Measurements from ENCODE around the gene RHOH.

RHOH gene

GRCh38 chr4:40190465-40190864 is 6.4 kb upstream of the RHOH start:
- DNase-seq, result no peak

- DNase-seq, result peak; percentile 91
Observed at GRCh38 chr4:40190880-40191815, 5.7 kb upstream of the RHOH start.

DNA sequence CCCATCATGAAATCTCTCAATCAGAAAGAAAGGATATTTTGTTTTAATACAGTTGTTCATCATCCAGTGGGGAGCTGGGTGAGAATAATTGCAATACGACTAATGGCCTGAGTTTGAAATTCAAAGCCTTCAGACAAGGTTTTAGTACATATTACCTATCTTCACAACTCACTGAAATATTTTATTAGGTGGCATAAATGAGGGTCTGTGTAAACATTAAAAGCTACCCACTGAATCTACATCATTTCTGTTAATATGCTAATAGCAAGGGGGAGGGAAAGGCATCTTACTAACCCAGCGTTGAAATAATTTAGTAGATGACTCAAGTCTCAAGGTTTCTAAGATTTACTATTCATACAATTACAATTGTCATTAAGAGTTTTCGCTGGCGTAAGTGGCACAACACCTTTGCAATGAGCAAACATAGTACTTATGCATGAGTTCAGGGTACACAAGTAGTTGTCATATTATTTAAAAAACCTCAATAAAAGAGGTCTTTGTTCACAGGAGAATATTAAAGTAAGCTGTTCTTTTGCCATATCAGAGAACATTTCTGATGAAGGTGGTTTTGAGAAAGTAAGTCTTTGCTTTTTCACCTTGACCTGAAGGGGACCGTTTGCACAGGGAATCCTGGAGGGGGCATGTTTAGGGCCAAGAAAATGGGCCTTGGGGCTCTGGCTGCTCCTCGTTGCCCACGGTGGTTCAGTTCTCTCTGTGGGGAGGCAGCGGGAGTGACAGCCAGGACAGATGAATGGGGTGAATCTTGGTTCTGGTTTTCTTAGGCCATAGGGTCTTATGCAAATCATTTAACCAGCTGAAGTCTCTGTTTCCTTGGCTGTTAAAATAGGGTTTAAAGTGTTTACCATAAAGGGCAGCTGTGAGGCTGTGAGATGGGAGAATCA is 4.5 kb upstream of the RHOH start:
- DNase-seq, result peak; percentile 40

GRCh38 chr4:40193016-40193571 is 3.7 kb upstream of the RHOH start:
- DNase-seq, result peak; percentile 20

DNA sequence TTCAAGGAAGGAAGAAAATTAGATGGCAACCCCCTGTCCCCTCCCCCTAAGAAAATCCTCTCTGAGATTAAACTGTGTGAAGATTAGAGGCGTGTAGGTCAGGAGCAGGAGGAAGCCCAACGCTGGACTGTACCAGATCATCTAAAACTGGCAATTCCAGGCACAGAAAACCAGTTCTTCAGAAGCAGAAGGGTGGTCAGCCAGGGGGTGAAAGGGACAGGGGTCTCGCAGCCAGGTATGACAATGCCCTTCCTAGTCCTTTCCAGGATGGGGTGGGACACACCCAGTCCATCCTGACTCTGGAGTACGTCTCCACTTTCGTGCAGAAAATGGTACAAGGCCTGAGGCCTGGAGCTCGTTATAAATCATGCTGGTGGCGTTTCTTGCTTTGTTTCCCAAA is 3.3 kb upstream of the RHOH start:
- no peak for DNase-seq

DNA sequence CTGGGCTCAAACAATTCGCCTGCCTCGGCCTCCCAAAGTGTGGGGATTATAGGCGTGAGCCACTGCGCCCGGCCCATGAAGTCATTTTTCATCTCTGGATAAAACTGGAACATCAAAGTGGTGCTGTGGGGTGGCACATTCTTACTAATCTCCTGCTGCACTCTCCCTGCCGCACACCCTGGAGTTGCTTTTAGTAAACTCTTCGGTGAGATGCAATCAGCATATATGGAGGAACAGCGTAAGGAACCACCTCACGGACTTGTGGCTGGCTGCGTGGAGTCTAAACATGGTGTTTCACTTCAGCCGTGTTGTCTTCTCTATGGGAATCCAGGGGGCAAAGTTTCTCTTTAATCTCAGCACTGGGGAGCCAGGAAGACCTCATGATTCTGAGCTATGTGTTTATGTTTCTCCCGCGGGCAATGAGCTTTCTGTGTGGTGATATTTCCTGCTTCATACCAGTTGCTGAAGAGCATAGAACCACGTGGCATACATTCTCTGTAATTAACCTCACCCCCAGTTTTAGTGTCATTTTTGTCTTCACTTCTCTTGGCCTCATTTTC is 2.1 kb upstream of the RHOH start:
- no peak for DNase-seq

DNA sequence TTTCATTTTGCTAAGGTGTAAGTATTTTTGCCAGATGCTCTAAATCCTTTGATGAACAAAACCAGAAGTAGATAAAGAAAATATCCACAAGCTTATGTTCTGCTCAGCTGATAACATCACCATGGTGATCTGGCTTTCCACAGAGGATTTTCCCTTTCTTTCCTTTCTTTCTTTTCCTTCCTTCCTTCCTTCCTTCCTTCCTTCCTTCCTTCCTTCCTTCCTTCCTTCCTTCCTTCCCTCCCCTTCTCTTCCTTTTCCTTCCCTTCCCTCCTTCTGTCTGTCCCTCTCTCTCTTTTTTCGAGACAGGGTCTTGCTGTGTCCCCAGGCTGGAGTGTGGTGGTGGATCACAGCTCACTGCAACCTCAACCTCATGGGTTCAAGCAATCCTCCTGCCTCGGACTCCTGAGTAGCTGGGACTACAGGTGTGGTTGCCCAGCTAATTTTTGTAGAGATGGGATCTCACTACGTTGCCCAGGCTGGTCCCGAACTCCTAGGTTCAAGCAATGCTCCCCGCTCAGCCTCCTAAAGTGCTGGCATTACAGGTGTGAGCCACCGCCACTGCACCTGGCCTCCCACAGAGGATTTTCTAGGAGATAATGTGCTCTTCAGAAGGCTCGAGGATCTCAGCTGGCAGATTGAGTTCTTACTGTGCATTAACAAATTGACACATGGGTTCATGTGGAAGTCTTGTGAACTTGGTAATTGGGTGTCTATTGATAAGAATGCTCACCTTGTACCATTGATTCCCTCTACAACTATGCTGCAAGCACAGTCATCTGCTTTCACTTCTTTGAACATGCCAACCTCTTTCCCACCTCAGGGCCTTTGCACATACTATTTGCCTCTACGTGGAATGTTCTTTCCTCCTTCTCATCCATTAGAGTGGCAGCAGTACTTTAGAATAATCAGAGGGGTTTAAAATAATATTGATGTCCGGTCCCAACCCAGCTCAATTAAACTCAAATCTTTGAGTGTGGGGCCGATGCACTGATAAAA is 1.4 kb upstream of the RHOH start:
- no peak for DNase-seq

- DNase-seq, result no peak
Observed at GRCh38 chr4:40196272-40196671, 559 bp upstream of the RHOH start.

DNA sequence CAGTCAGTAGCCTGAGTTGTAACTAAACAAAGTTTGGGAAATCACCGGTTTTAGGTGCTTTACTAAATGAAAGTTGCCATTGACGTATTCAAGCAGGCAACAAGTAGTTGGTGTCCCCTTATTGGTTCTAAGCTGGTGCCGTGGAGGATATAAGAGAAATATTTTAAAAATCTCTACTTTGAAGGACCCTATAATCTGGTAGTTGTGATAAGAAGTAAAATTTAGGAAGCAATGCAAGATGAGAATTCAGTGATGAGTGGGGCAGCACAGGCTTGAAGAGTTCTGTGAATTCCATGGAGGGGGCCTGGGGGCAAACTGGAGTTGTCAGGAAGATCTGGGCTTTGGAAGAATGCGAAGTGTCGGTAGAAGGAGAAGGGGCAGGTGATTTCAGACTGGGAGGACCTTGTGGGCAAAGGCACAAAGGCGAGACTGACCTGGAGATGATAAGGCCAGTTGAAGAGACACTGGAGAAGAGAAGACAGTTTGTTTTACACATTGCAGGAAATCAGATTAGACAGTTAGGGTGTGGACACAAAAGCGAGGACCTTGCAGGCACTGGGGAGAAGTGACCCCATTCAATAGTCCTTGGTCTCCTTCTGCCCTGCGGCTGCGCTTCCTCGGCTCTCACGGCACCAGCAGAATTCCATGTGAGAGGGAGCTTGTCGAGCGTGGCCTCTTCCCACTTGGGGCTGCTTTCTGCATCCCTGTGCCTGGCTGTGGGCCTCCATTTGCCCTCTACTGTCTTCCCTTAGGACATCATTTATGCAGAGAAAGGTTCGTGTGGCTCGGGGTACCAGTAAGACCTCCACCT is 1.3 kb downstream of the RHOH start:
- DNase-seq, result no peak

DNA sequence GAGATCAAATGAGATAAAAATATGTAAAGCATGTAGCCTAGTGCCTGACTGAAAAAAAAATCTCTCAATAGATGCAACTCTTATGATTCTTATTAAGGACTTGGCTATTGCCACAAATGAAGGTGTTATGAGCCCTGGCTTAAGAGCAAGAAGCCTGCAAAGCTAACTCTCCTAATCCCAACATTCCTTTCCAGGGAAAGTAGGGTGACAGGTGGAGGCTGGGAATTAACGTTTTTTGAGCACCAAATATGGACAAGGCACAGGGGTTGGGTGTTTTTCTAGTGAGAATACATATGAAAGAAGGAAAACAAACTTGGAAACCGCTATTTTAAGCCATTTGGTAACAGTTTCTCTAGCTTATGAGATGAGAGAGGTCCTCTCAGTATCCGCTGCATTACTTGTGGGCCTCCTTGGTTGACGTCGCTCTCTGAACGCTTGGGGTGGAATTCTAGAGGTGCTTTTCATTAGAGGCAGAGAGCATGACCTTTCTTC is 2.4 kb downstream of the RHOH start:
- no peak for DNase-seq

DNA sequence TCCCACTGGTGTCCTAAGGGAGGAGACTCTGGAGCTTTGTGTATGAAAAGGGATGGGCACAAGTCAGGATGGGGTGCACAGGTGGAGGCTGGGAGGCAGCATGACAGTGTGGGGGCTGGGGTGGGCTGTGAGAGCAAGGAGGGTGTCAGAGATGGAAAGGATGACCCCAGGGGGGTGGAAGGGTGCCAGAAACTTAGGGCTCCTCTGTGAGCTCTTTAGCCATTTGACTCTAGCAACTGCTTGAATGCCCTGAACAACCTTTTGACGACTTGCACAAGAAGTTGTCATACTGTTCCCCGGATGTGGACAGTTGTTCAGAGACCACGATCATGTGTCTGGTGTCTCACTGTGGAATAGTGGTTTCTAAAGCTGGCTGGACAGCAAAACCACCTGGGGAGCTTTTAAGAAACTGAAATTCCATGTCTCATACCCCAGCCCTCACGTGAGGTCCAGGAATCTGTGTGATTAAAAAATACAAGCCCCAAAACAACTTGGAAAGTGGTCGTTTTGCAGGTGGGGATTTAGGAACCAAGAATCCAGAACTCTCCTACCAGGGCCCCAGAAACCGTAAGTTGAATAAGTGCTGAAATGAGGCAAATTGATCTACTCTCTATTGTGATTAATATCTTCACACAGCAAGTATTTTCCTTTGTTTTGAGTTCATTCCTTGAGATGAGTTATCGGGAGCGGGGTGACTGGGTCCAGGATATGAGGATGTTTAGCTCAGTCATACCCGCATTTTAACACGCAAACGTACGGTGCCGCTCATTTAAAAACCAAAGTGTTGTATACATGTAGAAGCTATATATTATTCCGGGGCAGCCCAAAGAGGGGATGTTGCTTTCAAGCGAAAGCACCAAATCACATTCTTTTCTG is 3.4 kb downstream of the RHOH start:
- DNase-seq, result peak; percentile 32

DNA sequence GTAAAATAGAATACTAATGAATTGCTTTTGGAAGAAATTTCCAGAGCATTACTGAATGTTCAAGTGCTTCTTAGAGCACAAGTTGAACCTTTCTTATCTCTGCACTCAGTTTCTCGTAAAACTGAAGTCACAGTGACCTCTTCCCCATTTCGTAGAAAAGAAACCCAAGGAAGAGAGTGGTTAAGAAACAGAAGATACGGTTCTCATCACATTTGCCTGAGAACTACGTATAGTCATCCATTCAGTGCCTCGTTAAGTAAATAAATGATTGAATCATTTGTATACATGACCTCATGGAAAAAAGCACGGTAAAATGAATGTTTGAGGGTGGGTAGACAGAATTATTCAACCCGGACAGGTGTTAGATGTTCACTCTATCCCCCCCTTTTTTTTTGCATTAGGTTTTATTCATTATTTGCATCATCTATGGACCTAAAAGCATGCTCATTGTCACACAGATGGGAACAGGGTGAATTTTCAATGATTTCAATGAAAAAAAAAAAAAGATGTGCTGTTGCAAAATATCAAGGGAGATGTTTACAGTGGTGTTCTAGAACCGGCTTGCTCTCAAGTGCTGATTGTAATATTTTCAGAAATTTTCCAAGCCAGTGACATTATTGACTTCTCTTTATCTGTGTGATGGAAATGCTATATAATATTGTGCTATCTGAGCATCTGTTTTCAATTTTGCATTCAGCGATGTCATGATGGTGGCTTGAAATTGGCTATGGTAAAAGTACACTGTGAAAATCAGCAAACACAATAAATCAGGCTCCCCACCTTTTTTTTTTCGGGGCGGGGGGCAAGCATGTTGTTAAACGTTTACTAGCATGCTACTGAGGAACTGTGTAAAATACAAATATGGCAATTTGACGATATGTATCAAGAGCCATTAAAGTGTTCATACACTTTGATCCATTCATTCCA is 4.3 kb downstream of the RHOH start:
- peak; percentile 15 for DNase-seq

DNA sequence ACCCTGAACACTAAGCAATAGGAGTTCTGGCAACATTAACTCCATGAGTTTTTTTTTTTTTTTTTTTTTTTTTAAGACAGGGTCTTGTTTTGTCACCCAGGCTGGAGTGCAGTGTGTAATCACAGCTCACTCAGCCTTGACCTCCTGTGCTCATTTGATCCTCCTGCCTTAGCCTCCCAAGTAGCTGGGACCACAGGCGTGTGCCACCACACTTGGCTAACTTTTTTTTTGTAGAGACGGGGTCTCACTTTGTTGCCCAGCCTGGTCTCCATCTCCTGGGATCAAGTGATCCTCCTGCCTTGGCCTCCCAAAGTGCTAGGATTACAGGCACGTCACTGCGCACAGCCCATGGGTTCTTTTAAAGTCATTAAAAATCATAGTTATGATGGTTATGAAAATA is 5.1 kb downstream of the RHOH start:
- DNase-seq, result no peak

- no peak for DNase-seq
Observed at GRCh38 chr4:40202474-40202873, 5.6 kb downstream of the RHOH start.

DNA sequence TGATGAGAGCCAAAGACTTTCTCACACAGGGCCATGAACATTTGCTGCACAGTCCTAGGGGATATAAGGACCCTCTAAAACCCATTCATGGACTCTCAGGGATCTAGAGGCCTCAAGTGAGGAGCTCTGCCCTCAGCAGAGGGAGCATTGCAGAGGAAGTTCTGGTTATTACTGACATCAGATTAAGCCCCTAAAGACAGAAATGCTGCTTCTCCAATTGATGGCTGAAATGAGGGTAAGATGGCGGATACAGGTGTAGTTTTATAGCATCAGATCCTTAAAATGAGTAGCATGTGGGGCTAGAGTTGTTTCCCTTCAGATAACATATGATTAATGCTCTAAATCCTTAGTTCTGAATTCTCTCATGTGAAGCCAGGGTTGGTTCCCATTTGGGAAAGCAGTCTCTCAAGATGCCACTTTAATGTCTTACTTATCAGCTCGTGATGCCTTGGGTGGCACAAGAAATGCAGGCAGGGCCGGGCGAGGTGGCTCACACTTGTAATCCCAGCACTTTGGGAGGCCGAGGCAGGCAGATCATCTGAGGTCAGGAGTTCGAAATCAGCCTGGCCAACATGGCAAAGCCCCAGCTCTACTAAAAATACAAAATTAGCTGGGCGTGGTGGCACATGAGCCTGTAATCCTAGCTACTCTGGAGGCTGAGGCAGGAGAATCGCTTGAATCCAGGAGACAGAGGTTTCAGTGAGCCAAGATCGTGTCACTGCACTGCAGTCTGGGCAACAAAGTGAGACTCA is 7.9 kb downstream of the RHOH start:
- DNase-seq, result no peak

DNA sequence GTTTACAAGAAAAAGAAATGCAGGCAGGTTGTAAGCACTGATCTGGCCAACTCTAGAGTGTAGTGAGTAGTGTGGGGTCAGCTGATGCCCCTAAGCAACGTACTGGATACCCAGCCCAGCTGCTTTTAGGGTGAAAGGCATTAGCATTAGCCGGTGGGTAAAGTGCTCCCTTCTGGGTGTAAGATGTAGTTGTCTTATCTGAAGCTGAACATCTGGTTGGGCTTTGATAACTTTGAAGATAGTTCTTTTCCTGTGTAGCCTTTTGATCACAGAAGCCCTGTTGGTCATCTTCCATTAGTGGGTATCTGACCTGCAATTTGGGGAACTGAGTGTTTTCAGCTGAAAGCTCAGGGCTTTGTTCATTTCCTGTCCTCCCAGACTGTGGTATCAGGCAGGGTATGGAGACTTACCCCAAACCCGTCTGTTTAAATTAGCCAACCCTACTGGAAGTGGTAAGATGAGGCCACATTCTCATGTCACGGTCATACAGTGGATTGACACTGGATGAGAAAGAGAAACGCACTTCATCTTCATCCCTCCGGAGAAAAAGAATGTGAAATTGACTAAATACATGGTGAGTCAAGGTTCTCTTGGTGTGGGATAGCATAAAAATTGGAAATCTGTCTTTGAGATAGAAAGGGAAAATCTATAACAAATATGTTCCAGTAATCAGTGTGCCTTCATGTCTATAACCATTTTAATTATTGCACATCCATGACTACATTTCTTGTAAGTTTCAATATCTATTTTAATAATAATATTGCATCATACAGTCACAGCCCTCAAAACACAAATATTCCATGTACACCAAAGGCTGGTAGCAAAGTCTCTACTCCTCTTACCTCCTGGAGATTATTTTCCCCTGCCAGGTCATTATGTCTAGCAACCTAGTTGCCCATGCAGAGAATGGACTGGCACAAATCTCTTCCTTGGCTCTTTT is 8.7 kb downstream of the RHOH start:
- no peak for DNase-seq

- DNase-seq, result no peak
Observed at GRCh38 chr4:40206426-40206825, 9.6 kb downstream of the RHOH start.

All from NCI-H69 (cell line).